Effector memory CD4-positive, alpha-beta T cell (primary cell): ENCODE measurements around the gene FZD4.
"Not testable (repeated sequence)": the region's sequence is repeated elsewhere in the genome, so short reads cannot be mapped to it uniquely, and the experiment has no call there.

ENCODE experiments used
- DNase-seq, 3 donors: peaks; one replicate each; pipeline ENCODE4 v3.0.0-alpha.2; 2020
- H3K27ac ChIP-seq: 2 replicates; pipeline ENCODE4 v1.7.0; 2013; ENCODE audit warnings: mild to moderate bottlenecking, low read length, moderate library complexity; ENCODE audit not compliant: insufficient read depth, poor library complexity, severe bottlenecking
- H3K27me3 ChIP-seq: replicated peaks from 2 replicates; pipeline ENCODE4 v1.7.0; 2013; ENCODE audit warnings: mild to moderate bottlenecking, low read length; ENCODE audit not compliant: insufficient read depth, control insufficient read depth, poor library complexity, severe bottlenecking
- H3K36me3 ChIP-seq: 2 replicates; pipeline ENCODE4 v1.7.0; 2013; ENCODE audit warnings: mild to moderate bottlenecking, low read length, moderate library complexity; ENCODE audit not compliant: control insufficient read depth, insufficient read depth
- H3K4me1 ChIP-seq: 2 replicates; pipeline ENCODE4 v1.7.0; 2013; ENCODE audit warnings: low read length, mild to moderate bottlenecking; ENCODE audit not compliant: control insufficient read depth, insufficient read depth, poor library complexity, severe bottlenecking
- H3K4me3 ChIP-seq: 2 replicates; pipeline ENCODE4 v1.7.0; 2013; ENCODE audit warnings: low read length, low read depth, mild to moderate bottlenecking; ENCODE audit not compliant: insufficient read depth, poor library complexity, severe bottlenecking
- H3K9me3 ChIP-seq: 2 replicates; pipeline ENCODE4 v1.7.0; 2013; ENCODE audit warnings: mild to moderate bottlenecking, low read length, moderate library complexity; ENCODE audit not compliant: control insufficient read depth

The FZD4 gene

GRCh38 chr11:86938203-86938899, 16.8 kb downstream of the FZD4 start:
- Histone ChIP-seq H3K9me3 (no peaks in the 10 kb centered on the region), H3K27ac (no peak overlapping the region), H3K27me3 (no peaks in the 10 kb centered on the region), H3K36me3 (no peaks in the 10 kb centered on the region), H3K4me3 (no peak overlapping the region), H3K4me1 (no peaks in the 10 kb centered on the region)
- no peak for DNase-seq

DNA sequence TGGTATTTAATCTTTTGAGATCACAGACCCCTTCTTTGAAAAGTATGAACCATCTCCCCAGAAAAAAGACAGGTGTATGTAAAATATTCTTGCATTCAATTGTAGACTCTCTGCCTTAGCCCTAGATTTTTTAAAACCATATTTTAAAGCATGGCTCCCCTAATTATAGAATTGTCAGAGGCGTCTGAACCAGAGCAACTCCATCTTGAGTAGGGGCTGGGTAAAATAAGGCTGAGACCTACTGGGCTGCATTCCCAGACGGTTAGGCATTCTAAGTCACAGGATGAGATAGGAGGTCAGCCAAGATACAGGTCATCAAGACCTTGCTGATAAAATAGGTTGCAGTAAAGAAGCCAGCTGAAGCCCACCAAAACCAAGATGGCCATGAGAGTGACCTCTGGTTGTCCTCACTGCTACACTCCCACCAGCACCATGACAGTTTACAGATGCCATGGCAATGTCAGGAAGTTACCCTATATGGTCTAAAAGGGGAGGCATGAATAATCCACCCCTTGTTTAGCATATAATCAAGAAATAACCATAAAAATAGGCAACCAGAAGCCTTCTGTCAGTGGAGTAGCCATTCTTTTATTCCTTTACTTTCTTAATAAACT, 17.9 kb downstream of the FZD4 start:
- H3K4me1 ChIP-seq, H3K4me3 ChIP-seq: not testable (repeated sequence)

DNA sequence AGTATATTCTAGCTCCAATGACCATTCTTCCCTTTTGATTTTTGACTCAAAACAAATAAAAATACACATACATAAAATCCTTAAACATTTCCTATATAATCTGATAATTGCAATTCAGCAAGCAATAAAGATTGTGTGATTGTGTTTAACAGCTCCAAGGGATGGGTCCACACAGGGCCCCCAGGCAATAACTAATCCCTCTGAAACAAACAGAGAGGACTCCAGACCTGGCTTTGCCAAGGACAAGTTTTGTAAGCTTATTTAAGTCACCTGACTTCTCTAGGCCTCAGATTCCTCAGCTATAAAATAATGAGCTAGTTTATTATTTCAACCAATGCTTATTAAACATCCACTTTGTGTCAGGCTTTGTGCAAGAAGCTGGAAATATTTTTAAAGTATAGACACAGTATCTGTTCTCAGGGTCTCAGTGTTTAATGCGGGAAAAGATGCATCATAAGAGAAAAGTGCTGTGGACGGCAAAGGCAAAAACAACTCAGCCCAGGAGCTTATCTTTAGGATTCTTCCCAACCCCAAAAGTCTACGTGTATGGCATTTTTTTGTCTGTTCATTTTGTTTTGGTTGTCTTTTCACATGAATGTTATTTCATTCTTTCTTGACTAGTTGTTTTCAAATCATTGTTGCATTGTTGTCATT, 20.1 kb downstream of the FZD4 start:
- Histone ChIP-seq H3K27ac (no peak overlapping the region), H3K9me3 (no peaks in the 10 kb centered on the region), H3K27me3 (no peaks in the 10 kb centered on the region), H3K36me3 (no peaks in the 10 kb centered on the region), H3K4me3 (no peak overlapping the region), H3K4me1 (no peaks in the 10 kb centered on the region)
- no peak for DNase-seq

More for the DNA sequence above, 17.9 kb downstream of the FZD4 start:
- not testable (repeated sequence) for DNase-seq, H3K27ac ChIP-seq, H3K9me3 ChIP-seq, H3K27me3 ChIP-seq, H3K36me3 ChIP-seq

DNA sequence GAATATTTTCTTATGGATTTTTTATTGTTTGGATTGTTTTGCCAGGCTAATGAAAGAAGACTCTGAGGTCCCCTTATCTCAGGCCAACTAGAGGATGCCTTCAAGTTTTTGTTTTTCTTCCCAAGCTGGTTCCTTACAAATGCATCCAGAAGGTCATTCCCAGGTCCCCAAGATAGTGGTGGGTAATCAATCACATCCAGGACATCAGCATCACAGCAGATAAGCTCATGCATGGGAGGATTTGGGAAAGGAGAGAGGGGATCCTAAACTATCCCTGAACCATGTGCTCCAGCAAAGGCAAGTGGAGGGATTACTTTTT, 20.7 kb downstream of the FZD4 start:
- no peak for DNase-seq
- Histone ChIP-seq H3K9me3 (no peaks in the 10 kb centered on the region), H3K4me3 (no peak overlapping the region), H3K4me1 (no peaks in the 10 kb centered on the region), H3K36me3 (no peaks in the 10 kb centered on the region), H3K27ac (no peak overlapping the region), H3K27me3 (no peaks in the 10 kb centered on the region)

- Histone ChIP-seq H3K27me3 (no peaks in the 10 kb centered on the region), H3K4me1 (no peaks in the 10 kb centered on the region), H3K9me3 (no peaks in the 10 kb centered on the region), H3K4me3 (no peak overlapping the region), H3K27ac (no peak overlapping the region), H3K36me3 (no peaks in the 10 kb centered on the region)
- no peak for DNase-seq
Measured at GRCh38 chr11:86933891-86934581, 21.2 kb downstream of the FZD4 start.

GRCh38 chr11:86932924-86933875, 22.0 kb downstream of the FZD4 start:
- H3K36me3 ChIP-seq, result no peaks in the 10 kb centered on the region
- H3K4me1 ChIP-seq, result no peaks in the 10 kb centered on the region
- H3K27ac ChIP-seq, result no peak overlapping the region
- H3K9me3 ChIP-seq, result no peaks in the 10 kb centered on the region
- no peak for DNase-seq
- H3K27me3 ChIP-seq, result no peaks in the 10 kb centered on the region
- H3K4me3 ChIP-seq, result no peak overlapping the region

- no peaks in the 10 kb centered on the region for H3K9me3 ChIP-seq
- H3K27me3 ChIP-seq, result no peaks in the 10 kb centered on the region
- H3K27ac ChIP-seq, result no peak overlapping the region
- no peaks in the 10 kb centered on the region for H3K4me1 ChIP-seq
- no peak overlapping the region for H3K4me3 ChIP-seq
- H3K36me3 ChIP-seq, result no peaks in the 10 kb centered on the region
- DNase-seq, result no peak
Measured at GRCh38 chr11:86932259-86932585, 23.0 kb downstream of the FZD4 start.

- no peak for DNase-seq
- H3K36me3 ChIP-seq, result no peaks in the 10 kb centered on the region
- H3K9me3 ChIP-seq, result no peaks in the 10 kb centered on the region
- H3K4me1 ChIP-seq, result no peaks in the 10 kb centered on the region
- H3K27ac ChIP-seq, result no peak overlapping the region
- H3K4me3 ChIP-seq, result no peak overlapping the region
- no peaks in the 10 kb centered on the region for H3K27me3 ChIP-seq
Measured at GRCh38 chr11:86931548-86932258, 23.5 kb downstream of the FZD4 start.

DNA sequence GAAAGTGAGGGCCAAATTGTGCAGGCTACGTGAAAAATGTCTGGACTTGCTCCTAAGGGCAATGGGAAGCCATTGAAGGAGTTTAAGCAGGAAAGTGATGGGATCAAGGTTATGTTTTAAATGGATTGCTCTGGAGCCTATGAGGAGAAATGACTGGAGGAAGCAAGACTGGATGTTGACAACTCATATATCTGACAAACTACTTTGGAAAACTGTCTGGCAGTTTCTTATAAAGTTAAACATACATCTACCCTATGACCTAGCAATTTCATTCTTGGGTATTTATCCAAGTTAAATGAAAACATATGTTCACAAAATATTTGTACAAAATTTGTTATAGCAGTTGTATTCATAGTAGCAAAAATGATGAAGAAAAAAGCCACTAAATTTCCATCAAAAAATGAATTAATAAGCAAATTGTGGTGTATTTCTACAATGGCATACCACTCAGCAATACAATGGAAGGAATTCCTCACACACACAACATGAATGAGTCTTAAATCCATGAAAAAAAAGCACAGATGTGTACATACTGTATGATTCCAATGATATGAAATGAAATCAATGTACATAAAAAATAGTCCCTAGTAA, 24.1 kb downstream of the FZD4 start:
- DNase-seq, result no peak
- Histone ChIP-seq H3K4me3 (no peak overlapping the region), H3K36me3 (no peaks in the 10 kb centered on the region), H3K9me3 (no peaks in the 10 kb centered on the region), H3K27me3 (no peaks in the 10 kb centered on the region), H3K4me1 (no peaks in the 10 kb centered on the region), H3K27ac (no peak overlapping the region)
